ENCODE measurements around the gene IARS2. TPM values are rescaled to one million over a fixed set of nuclear protein-coding genes. Genes with fewer than 3 reads are reported as not detected.

Gene IARS2
- polyA plus RNA-seq, 1 donor from 2014 or later, result 59.2 TPM

DNA sequence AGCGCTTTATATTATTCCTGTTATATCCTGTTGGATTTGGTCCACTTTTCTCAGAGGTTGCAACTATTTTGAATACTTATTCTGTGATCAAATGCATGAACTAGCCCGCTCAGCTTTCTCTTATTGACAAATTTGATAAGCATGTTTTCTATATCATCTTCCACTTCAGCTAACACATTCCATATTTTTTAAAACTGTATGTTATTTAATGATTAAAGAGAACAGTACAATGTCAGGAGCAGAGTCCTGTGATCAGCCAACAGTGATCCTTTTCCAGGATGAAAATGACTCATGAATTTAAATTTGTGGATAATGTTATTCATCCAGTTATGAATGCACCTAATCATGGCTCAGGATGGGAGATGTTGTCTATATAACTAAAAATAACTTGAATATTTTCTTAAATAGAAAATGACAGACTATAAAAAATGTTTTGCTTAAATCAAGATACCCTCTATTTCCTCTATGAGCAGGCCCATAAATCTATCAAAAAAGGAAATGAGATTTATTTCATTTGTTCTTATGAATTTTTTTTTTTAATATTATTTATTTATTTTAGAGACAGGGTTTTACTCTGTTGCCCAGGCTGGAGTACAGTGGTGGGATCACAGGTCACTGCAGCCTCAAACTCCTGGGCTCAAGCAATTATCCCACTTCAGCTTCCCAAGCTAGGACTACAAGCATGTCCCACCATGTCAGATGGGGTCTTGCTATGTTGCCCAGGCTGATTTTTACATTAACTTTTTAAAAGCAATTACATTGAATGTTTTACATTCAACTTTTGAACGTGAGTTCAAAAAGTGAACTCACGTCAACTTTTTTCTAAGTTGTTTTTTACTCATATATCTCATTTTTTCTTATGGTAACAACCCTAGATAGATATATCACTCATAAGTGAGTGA is 16.8 kb upstream of the IARS2 start:
- Histone ChIP-seq H3F3A (ENCODE audit: insufficient read depth, low read length, poor library complexity, severe bottlenecking) (no peaks in the 10 kb centered on the region), H3K36me3 (ENCODE audit: insufficient read depth, low read length) (peaks cover 4% of the 10 kb centered on the region), H2AFZ (ENCODE audit: low read depth, low read length) (no peak overlapping the region), H4K20me1 (ENCODE audit: insufficient read depth) (no peaks in the 10 kb centered on the region), H3K9me2 (ENCODE audit: insufficient read depth, low read length) (no peaks in the 10 kb centered on the region), H3K9me3 (ENCODE audit: low read length) (no peaks in the 10 kb centered on the region), H3K4me3 (ENCODE audit: low read length) (no peak overlapping the region), H3K27ac (ENCODE audit: low read length) (no peak overlapping the region), H3K9ac (ENCODE audit: low read length) (no peak overlapping the region), H3K27me3 (ENCODE audit: insufficient read depth, low read depth, low read length) (no peaks in the 10 kb centered on the region), H3K79me2 (replicated peaks; ENCODE audit: insufficient read depth, low read length) (no peaks in the 10 kb centered on the region), H3K4me2 (ENCODE audit: low read length) (no peak overlapping the region)
- TF ChIP-seq EZH2 (IDR thresholded peaks at IDR 0.05; ENCODE audit: borderline replicate concordance, insufficient read depth, low read length, poor library complexity, severe bottlenecking) (no peak), RAD21 (conservative IDR thresholded peaks at IDR 0.05) (no peak)
- TF ChIP-seq, protein P1, sequence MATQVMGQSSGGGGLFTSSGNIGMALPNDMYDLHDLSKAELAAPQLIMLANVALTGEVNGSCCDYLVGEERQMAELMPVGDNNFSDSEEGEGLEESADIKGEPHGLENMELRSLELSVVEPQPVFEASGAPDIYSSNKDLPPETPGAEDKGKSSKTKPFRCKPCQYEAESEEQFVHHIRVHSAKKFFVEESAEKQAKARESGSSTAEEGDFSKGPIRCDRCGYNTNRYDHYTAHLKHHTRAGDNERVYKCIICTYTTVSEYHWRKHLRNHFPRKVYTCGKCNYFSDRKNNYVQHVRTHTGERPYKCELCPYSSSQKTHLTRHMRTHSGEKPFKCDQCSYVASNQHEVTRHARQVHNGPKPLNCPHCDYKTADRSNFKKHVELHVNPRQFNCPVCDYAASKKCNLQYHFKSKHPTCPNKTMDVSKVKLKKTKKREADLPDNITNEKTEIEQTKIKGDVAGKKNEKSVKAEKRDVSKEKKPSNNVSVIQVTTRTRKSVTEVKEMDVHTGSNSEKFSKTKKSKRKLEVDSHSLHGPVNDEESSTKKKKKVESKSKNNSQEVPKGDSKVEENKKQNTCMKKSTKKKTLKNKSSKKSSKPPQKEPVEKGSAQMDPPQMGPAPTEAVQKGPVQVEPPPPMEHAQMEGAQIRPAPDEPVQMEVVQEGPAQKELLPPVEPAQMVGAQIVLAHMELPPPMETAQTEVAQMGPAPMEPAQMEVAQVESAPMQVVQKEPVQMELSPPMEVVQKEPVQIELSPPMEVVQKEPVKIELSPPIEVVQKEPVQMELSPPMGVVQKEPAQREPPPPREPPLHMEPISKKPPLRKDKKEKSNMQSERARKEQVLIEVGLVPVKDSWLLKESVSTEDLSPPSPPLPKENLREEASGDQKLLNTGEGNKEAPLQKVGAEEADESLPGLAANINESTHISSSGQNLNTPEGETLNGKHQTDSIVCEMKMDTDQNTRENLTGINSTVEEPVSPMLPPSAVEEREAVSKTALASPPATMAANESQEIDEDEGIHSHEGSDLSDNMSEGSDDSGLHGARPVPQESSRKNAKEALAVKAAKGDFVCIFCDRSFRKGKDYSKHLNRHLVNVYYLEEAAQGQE (IDR thresholded peaks at IDR 0.05; ENCODE audit: borderline replicate concordance), result no peak

DNA sequence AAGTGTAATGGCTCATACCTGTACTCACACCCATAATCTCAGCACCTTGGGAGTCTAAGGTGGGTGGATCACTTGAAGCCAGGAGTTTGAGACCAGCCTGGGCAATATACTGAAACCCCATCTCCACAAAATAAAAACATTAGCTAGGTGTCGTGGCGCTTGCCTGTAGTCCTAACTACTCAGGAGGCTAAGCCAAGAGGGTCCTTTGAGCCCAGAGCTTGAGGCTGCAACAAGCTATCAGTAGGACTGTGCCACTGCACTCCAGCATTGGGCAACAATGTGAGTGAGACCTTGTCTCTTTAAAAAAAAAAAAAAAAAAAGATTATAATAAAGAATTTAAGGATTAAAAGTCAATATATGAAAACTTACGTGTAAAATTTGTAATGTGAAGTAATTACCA is 16.0 kb upstream of the IARS2 start:
- no peaks in the 10 kb centered on the region for H4K20me1 ChIP-seq (ENCODE audit: insufficient read depth)
- H2AFZ ChIP-seq (ENCODE audit: low read depth, low read length), result no peak overlapping the region
- peaks cover 4% of the 10 kb centered on the region for H3K36me3 ChIP-seq (ENCODE audit: insufficient read depth, low read length)
- no peaks in the 10 kb centered on the region for H3K9me2 ChIP-seq (ENCODE audit: insufficient read depth, low read length)
- no peak overlapping the region for H3K4me3 ChIP-seq (ENCODE audit: low read length)
- no peaks in the 10 kb centered on the region for H3K9me3 ChIP-seq (ENCODE audit: low read length)
- no peaks in the 10 kb centered on the region for H3F3A ChIP-seq (ENCODE audit: insufficient read depth, low read length, poor library complexity, severe bottlenecking)
- TF ChIP-seq POLR2AphosphoS5 (IDR thresholded peaks at IDR 0.05) (no peak), MXI1 (conservative IDR thresholded peaks at IDR 0.05; ENCODE audit: poor library complexity, severe bottlenecking) (no peak), EZH2 (IDR thresholded peaks at IDR 0.05; ENCODE audit: borderline replicate concordance, insufficient read depth, low read length, poor library complexity, severe bottlenecking) (no peak), SMC3 (conservative IDR thresholded peaks at IDR 0.05; ENCODE audit: poor library complexity) (no peak), EP300 (conservative IDR thresholded peaks at IDR 0.05; ENCODE audit: poor library complexity, severe bottlenecking) (no peak), TAF1 (IDR thresholded peaks at IDR 0.05; ENCODE audit: low read depth) (no peak), RAD21 (conservative IDR thresholded peaks at IDR 0.05) (no peak)
- TF ChIP-seq, protein P2, sequence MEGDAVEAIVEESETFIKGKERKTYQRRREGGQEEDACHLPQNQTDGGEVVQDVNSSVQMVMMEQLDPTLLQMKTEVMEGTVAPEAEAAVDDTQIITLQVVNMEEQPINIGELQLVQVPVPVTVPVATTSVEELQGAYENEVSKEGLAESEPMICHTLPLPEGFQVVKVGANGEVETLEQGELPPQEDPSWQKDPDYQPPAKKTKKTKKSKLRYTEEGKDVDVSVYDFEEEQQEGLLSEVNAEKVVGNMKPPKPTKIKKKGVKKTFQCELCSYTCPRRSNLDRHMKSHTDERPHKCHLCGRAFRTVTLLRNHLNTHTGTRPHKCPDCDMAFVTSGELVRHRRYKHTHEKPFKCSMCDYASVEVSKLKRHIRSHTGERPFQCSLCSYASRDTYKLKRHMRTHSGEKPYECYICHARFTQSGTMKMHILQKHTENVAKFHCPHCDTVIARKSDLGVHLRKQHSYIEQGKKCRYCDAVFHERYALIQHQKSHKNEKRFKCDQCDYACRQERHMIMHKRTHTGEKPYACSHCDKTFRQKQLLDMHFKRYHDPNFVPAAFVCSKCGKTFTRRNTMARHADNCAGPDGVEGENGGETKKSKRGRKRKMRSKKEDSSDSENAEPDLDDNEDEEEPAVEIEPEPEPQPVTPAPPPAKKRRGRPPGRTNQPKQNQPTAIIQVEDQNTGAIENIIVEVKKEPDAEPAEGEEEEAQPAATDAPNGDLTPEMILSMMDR (IDR thresholded peaks at IDR 0.05; ENCODE audit: poor library complexity, severe bottlenecking), result no peak
- TF ChIP-seq, protein P1 (IDR thresholded peaks at IDR 0.05; ENCODE audit: borderline replicate concordance), result no peak
- no peak overlapping the region for H3K9ac ChIP-seq (ENCODE audit: low read length)
- no peak overlapping the region for H3K27ac ChIP-seq (ENCODE audit: low read length)
- no peak overlapping the region for H3K4me2 ChIP-seq (ENCODE audit: low read length)
- H3K27me3 ChIP-seq (ENCODE audit: insufficient read depth, low read depth, low read length), result no peaks in the 10 kb centered on the region
- no peaks in the 10 kb centered on the region for H3K79me2 ChIP-seq (replicated peaks; ENCODE audit: insufficient read depth, low read length)
